CD1c-positive myeloid dendritic cell (primary cell): ENCODE data around the gene INTS11.

Experiments
- DNase-seq: peaks from one replicate; pipeline ENCODE4 v3.0.0-alpha.2; 2016; ENCODE audit errors: extremely low spot score

INTS11 gene

GRCh38 chr1:1299686-1300351 lies 24.6 kb downstream of the INTS11 start:
- no peak for DNase-seq

- DNase-seq: no peak
Measured at GRCh38 chr1:1298861-1299685, 25.4 kb downstream of the INTS11 start.

DNA sequence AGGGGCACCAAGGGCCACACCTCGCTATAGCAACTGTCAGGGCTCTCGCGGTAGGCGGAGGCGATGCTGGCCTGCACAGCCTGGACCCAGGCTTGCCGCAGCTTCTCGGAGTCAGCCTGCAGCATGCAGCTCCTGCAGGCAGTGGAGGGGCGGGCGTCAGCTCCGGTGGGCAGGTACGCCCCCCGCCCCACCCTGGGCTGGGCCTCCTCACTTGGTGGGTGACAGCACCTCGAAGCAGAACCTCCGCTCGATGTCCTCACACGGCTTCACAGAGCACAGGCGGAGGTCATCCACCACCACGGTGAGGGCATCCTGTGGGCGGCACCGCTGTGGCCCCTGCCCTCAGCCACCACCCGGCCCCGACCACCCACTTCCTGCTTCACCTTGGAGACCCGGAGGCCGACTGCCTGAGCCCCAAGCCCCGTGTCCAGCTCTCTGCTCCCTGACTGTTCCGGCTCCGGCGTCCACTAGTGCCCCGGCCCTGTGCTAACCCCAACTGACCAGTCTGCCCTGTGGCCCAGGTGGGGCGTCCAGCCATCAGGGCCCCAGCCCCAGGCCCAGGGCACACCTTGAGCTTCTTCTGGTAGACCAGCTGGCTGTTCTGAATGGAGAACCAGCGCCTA lies 26.5 kb downstream of the INTS11 start:
- no peak for DNase-seq

- no peak for DNase-seq
Measured at GRCh38 chr1:1296070-1297061, 28.1 kb downstream of the INTS11 start.

- DNase-seq: no peak
Measured at GRCh38 chr1:1295154-1295923, 29.1 kb downstream of the INTS11 start.

DNA sequence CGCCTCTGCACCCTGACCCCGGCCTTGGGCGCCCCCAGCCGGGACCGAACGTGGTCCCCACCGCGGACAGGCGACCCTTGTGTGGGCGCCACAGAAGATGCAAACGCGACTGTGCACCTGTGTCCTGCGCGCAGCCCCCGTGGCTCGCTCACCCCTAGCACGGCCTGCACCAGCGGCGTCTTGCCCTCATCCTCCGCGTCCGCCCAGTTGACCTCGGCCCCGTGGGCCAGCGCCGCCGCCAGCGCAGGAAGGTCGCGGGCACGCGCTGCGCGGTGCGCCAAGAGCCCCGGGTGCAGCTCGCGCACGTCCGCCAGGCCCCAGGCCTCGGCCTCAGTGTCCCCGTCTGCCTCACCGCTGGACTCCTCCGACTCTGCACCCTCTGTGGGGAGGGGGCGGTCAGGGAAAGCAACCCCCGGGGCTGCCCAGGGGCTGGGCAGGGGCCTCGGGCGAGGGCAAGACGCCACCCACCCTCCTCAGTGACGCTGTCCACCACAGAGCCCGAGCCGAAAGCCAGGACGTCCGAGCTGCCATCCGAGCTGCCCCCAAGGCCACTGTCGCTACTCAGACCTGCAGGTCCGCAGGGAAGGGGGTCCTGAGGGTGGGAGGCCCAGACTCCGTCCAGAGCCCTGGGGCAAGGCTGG lies 30.1 kb downstream of the INTS11 start:
- DNase-seq: no peak

GRCh38 chr1:1293263-1294249 lies 30.9 kb downstream of the INTS11 start:
- DNase-seq: no peak

DNA sequence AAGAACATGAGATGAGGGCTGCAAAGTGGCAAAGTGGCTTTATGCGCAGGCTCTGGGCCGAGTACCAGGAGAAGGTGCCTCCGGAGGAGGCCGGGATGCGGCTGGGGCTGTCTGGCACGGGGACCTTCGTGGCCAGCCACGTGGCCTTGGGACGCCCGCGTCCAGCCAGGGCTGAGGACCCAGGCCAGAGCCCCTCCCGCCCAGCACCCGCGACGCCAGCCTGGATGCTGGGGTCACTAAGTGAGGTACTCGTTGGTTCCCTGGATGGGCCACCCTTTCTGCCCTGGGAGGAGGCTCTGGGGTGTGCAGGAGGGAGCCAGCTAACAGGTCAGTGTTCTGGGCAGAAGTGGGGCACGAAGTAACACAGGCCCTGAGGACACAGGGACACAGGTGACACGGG lies 31.6 kb downstream of the INTS11 start:
- DNase-seq: no peak

GRCh38 chr1:1292442-1292779 lies 32.0 kb downstream of the INTS11 start:
- DNase-seq: no peak

DNA sequence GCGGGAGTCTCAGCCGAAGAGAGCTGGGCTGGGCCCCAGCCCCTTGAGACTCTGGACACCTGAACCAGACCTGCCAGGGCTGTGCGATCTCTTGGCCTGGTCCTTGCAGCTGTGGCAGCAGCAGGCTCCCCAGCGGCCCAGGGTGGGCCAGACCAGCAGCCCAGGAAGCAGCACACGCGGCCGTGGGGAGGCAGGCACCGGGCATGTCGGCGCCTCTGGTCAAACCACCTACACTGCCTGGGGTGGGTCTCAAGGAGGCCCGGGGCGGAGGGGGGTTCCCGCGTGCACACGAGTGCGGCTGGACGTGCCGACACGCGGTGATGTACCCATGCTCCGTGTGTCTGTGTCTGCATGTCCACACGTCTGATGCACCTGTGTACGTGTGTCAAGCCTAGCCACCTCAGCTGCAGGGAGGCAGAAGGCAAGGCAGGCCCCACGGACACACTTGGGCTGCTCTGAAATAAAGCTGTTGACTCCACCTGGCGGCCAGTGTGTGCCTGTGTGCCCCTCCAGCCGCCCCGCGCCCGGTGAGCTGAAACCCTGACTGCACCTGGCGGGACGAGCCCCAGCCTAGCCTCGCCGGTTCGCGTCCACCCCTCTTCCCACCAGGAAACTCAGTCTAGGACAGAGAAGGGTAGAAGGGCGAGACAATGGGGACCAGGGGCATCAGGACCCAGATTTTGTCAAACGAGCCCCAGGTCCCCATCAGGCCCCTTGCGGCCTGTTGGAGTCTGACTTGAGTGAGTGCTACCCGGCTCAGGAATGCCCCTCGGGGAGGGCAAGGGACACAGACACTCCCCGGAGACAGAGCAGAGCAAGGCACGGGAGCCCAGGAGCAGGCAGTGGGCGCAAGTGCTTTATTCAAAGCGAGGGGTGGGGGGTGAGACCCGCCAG lies 32.7 kb downstream of the INTS11 start:
- peak; percentile 40 for DNase-seq

GRCh38 chr1:1291023-1291528 lies 33.4 kb downstream of the INTS11 start:
- no peak for DNase-seq

DNA sequence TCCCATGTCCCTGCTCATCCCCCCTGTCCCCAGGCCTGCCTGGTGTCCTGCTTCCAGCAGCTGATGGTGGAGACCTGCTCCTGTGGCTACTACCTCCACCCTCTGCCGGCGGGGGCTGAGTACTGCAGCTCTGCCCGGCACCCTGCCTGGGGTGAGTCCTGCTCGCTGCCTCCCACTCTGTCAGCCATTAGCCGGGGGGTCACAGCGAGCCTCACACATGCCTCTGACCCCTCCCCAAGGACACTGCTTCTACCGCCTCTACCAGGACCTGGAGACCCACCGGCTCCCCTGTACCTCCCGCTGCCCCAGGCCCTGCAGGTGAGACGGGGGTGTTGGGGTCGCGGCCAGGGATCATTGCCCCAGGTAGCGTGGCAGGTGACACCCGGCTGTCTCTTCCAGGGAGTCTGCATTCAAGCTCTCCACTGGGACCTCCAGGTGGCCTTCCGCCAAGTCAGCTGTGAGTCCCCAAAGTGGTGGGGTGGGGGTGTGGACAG lies 34.2 kb downstream of the INTS11 start:
- DNase-seq: peak; percentile 57

DNA sequence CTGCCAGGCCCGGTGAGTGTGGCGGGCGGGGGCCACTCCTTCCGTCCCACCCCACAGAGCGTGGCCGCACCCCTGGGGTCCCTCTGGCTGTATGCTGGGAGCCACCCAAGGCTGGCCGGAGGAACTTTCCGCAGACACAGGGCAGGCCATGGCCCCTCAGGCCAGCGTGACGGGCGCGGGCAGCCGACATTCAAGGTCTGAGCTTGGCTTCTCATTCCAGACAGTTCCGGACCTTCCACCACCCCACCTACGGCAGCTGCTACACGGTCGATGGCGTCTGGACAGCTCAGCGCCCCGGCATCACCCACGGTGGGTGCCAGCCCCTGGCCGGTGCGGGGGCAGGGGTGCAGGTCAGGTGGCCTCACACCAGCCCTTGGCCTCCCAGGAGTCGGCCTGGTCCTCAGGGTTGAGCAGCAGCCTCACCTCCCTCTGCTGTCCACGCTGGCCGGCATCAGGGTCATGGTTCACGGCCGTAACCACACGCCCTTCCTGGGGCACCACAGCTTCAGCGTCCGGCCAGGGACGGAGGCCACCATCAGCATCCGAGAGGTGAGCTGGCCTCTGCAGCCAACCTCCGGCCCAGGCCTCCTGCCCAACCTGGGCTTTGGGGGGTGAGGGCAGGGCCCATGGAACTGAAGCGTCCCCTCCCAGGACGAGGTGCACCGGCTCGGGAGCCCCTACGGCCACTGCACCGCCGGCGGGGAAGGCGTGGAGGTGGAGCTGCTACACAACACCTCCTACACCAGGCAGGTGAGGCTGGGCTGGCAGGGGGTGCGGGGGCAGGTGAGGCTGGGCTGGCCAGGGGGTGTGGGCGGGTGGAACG lies 37.0 kb downstream of the INTS11 start:
- DNase-seq: no peak

- no peak for DNase-seq
Measured at GRCh38 chr1:1286313-1287261, 37.9 kb downstream of the INTS11 start.

GRCh38 chr1:1285611-1286311 lies 38.7 kb downstream of the INTS11 start:
- no peak for DNase-seq
